Smooth muscle cell (in vitro differentiated cells): ENCODE measurements around the gene SPARC. TPM values are rescaled to one million over a fixed set of nuclear protein-coding genes. Genes with fewer than 3 reads are reported as not detected.

Experiments used
- DNase-seq: peaks from one replicate; lab custom pipeline; 2025; ENCODE audit not compliant: unreplicated experiment; lab: John Stamatoyannopoulos, UW
- H2AFZ ChIP-seq: fragments of 200-600 bp; sonication (generic); 2 replicates; pipeline ENCODE4 v1.6.0; 2016; ENCODE audit warnings: antibody characterized with exemption, low read depth, mild to moderate bottlenecking
- H3F3A ChIP-seq: fragments of 200-600 bp; sonication (generic); 2 replicates; pipeline ENCODE4 v1.6.0; 2017; ENCODE audit warnings: antibody characterized with exemption, low read depth
- H3K27ac ChIP-seq: fragments of 200-600 bp; sonication (generic); 2 replicates; pipeline ENCODE4 v1.5.1; 2016; ENCODE audit warnings: low read depth, mild to moderate bottlenecking
- H3K27me3 ChIP-seq: fragments of 200-600 bp; sonication (generic); 2 replicates; pipeline ENCODE4 v1.6.1; 2016; ENCODE audit warnings: low read depth, mild to moderate bottlenecking
- H3K36me3 ChIP-seq: fragments of 200-600 bp; sonication (generic); 2 replicates; pipeline ENCODE4 v1.5.1; 2016; ENCODE audit warnings: low read depth
- H3K4me1 ChIP-seq: fragments of 200-600 bp; sonication (generic); 2 replicates; pipeline ENCODE4 v1.5.1; 2016; ENCODE audit warnings: low read depth
- H3K4me2 ChIP-seq: fragments of 200-600 bp; sonication (generic); 2 replicates; pipeline ENCODE4 v1.6.0; 2016; ENCODE audit warnings: mild to moderate bottlenecking
- H3K4me3 ChIP-seq: fragments of 200-600 bp; sonication (generic); 2 replicates; pipeline ENCODE4 v1.5.1; 2016; ENCODE audit warnings: mild to moderate bottlenecking
- H3K79me2 ChIP-seq: fragments of 200-600 bp; sonication (generic); 2 replicates; pipeline ENCODE4 v1.6.0; 2016; ENCODE audit warnings: low read depth, mild to moderate bottlenecking
- H3K9ac ChIP-seq: fragments of 200-600 bp; sonication (generic); 2 replicates; pipeline ENCODE4 v1.6.0; 2016; ENCODE audit warnings: low read depth
- H3K9me3 ChIP-seq: fragments of 200-600 bp; sonication (generic); replicated peaks from 2 replicates; pipeline ENCODE4 v1.5.1; 2016; ENCODE audit warnings: low read depth
- H4K20me1 ChIP-seq: fragments of 200-600 bp; sonication (generic); 2 replicates; pipeline ENCODE4 v1.6.0; 2016; ENCODE audit warnings: low read depth
- WGBS: methylation state at CpG from one replicate; pipeline ENCODE4 v1.1.7; 2016; ENCODE audit warnings: low lambda C conversion rate; 5-methylcytosine and 5-hydroxymethylcytosine counted together
- polyA plus RNA-seq: library from polyadenylated mRNA; unstranded; fragments of >200 nt; fragmentation: Nextera tagmentation; extraction: Ambion mirVana; gene quantifications from 2 replicates; pipeline ENCODE4 v1.2.1, GENCODE V29; 2016
- total RNA-seq: library from RNA; depleted of rRNA; stranded (reverse); fragments of >200 nt; gene quantifications from 2 replicates; pipeline ENCODE4 v1.2.3, GENCODE V29; 2014
- TF ChIP-seq, protein P1 (sequence below): fragments of 200-600 bp; sonication (generic); IDR thresholded peaks from 2 replicates; pipeline ENCODE4 v1.5.1; 2017; ENCODE audit warnings: borderline replicate concordance, mild to moderate bottlenecking, antibody characterized with exemption; ENCODE audit not compliant: insufficient read depth, poor library complexity, severe bottlenecking

Gene SPARC
- total and polyA plus RNA-seq, 2 experiments from 2014 or later = 7,113 to 19,518 TPM

DNA sequence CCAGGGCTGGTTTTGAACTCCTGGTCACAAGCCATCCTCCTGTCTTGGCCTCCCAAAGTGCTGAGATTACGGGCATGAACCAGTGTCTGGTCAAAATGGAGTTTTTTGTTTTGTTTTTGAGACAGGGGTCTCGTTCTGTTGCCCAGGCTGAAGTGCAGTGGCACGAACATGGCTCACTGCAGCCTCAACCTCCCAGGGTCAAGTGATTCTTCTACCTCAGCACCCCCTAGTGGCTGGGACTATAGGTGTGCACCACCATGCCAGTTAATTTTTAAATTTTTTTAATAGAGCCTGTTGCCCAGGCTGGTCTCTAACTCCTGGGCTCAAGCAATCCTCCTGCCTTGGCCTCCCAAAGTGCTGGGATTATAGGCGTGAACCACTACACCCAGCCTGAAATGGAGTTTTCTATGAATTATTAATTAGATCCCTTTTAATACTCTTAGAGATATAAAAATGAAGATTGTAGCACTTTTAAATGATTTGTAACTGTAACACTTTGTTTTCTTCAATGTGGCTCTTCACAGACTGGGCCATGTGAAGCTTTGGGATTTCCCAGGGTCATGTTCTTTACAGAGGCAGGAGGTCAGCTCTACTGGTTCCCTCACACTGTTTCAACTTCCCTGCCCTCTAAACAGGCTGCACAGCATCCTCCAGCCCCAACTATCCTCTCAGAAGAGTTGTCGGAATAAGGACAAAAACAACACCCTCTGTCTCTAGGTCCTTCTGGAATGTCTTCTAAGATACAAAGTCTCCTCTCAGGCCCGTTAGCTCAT is 32.7 kb upstream of the SPARC start:
- Histone ChIP-seq H3K4me2 (peak overlapping the region; percentile 74), H4K20me1 (no peaks in the 10 kb centered on the region), H3K79me2 (no peaks in the 10 kb centered on the region), H3K36me3 (no peaks in the 10 kb centered on the region), H3K27ac (peak overlapping the region; percentile 94), H3K4me1 (peaks cover 7% of the 10 kb centered on the region), H2AFZ (no peak overlapping the region), H3K9me3 (no peaks in the 10 kb centered on the region), H3K27me3 (no peaks in the 10 kb centered on the region), H3K9ac (peak overlapping the region; percentile 75), H3F3A (peaks cover 6% of the 10 kb centered on the region), H3K4me3 (no peak overlapping the region)
- 85% methylated on average over 6 of the region's 6 CpGs for WGBS
- TF ChIP-seq, protein P1, sequence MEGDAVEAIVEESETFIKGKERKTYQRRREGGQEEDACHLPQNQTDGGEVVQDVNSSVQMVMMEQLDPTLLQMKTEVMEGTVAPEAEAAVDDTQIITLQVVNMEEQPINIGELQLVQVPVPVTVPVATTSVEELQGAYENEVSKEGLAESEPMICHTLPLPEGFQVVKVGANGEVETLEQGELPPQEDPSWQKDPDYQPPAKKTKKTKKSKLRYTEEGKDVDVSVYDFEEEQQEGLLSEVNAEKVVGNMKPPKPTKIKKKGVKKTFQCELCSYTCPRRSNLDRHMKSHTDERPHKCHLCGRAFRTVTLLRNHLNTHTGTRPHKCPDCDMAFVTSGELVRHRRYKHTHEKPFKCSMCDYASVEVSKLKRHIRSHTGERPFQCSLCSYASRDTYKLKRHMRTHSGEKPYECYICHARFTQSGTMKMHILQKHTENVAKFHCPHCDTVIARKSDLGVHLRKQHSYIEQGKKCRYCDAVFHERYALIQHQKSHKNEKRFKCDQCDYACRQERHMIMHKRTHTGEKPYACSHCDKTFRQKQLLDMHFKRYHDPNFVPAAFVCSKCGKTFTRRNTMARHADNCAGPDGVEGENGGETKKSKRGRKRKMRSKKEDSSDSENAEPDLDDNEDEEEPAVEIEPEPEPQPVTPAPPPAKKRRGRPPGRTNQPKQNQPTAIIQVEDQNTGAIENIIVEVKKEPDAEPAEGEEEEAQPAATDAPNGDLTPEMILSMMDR = peak; percentile 48
- no peak for DNase-seq

GRCh38 chr5:151718646-151719045 is 31.9 kb upstream of the SPARC start:
- H3K9ac ChIP-seq = peak overlapping the region; percentile 75
- H3K4me2 ChIP-seq = peak overlapping the region; percentile 74
- TF ChIP-seq, protein P1 = no peak
- no peaks in the 10 kb centered on the region for H3K79me2 ChIP-seq
- H2AFZ ChIP-seq = peak overlapping the region; percentile 46
- H4K20me1 ChIP-seq = no peaks in the 10 kb centered on the region
- WGBS = 7% methylated on average over 3 of the region's 3 CpGs
- peak overlapping the region; percentile 94 for H3K27ac ChIP-seq
- no peaks in the 10 kb centered on the region for H3K27me3 ChIP-seq
- H3K9me3 ChIP-seq = no peaks in the 10 kb centered on the region
- peaks cover 7% of the 10 kb centered on the region for H3K4me1 ChIP-seq
- no peak for DNase-seq
- peaks cover 6% of the 10 kb centered on the region for H3F3A ChIP-seq
- no peak overlapping the region for H3K4me3 ChIP-seq
- no peaks in the 10 kb centered on the region for H3K36me3 ChIP-seq

DNA sequence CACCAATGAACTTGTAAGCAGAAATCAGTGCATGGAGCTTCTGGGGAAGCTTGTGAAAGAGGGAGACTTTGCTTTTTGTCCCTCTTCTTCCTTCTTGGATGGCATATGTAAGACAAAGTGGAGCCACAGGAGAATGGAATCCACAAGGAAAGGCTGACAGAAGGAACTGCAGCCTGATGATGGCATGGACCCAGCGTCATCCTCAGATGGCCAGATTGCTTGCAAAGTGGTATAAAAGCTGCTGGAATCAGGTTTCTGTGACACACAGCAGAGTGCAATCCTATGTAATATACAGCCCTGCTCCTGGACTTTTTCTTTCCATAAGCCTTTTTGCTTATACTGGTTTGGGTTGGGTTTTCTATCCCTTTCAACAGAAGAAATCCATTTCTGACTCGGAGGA is 31.4 kb upstream of the SPARC start:
- TF ChIP-seq, protein P1 = no peak
- Histone ChIP-seq H3F3A (peaks cover 6% of the 10 kb centered on the region), H3K27me3 (no peaks in the 10 kb centered on the region), H3K27ac (peak overlapping the region; percentile 94), H3K9me3 (no peaks in the 10 kb centered on the region), H3K9ac (peak overlapping the region; percentile 75), H3K36me3 (no peaks in the 10 kb centered on the region), H3K4me2 (peak overlapping the region; percentile 74), H3K4me1 (peaks cover 7% of the 10 kb centered on the region), H4K20me1 (no peaks in the 10 kb centered on the region), H3K4me3 (no peak overlapping the region), H3K79me2 (no peaks in the 10 kb centered on the region), H2AFZ (peak overlapping the region; percentile 46)
- 29% methylated on average over 2 of the region's 2 CpGs for WGBS
- DNase-seq = no peak

DNA sequence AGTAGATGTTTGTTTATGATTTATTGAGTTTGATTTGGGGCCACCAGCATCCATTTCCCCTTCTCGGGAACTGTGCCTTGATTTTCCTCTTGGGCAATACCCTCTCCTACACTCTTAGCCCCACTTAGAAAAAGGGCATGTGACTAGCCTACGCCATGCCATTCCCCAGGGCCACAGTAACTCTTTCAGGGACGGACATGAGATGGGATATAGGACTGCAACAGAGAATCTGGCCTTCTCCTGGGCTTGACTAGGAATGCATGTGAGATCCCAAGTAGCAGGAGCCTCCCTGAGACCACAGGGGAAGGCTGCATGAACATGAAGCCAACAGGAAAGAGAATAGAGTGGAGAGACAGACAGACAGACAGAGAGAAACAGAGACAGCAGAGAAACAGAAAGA is 30.7 kb upstream of the SPARC start:
- TF ChIP-seq, protein P1 = no peak
- 49% methylated on average over 3 of the region's 3 CpGs for WGBS
- peak overlapping the region; percentile 94 for H3K27ac ChIP-seq
- H3K36me3 ChIP-seq = no peaks in the 10 kb centered on the region
- peak overlapping the region; percentile 75 for H3K9ac ChIP-seq
- H3K4me3 ChIP-seq = no peak overlapping the region
- H2AFZ ChIP-seq = peak overlapping the region; percentile 46
- H4K20me1 ChIP-seq = no peaks in the 10 kb centered on the region
- H3K9me3 ChIP-seq = no peaks in the 10 kb centered on the region
- no peak for DNase-seq
- H3K4me2 ChIP-seq = no peak overlapping the region
- H3F3A ChIP-seq = peaks cover 6% of the 10 kb centered on the region
- H3K4me1 ChIP-seq = peaks cover 7% of the 10 kb centered on the region
- no peaks in the 10 kb centered on the region for H3K79me2 ChIP-seq
- no peaks in the 10 kb centered on the region for H3K27me3 ChIP-seq
